ENCODE results near the gene INPP5A. TPM values are rescaled to one million over a fixed set of nuclear protein-coding genes. Genes with fewer than 3 reads are reported as not detected.

Gene INPP5A
- total RNA-seq, 1 donor from 2014 or later, result 29.5 TPM

DNA sequence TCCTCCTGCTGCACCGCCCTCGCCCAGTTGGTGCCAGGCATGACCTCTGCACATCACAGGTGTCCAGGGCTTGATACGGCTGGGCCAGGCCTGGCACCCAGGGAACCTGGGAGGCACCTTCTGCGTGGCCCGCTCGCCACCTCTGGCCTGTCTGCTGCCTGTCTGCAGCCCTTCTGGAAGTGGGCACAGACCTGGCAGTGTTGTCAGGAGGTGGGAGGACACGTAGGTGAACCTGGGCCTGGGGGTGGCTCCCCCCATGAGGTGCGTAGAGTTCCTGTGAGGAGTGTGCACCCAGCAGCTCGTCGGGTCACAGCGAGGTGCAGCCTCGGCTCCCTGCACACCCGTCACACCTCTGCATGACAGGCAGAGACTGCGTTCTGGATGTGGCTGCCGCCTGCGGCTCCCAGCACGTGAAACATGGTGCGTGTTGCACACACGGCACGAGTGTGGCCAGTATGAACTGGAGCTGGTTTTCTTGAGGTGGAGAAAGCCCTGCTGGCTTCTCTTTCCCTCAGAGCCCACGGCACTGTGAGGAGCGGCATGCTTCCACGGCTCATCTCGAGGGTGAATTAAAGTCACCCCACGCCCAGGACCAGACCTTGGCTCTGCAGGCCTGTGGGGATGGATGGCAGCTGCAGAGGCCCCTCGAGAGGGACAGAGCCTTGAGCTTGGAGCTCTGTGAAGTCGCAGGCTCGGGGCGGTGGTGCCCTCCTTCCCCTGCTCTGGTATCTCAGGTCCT lies 24.8 kb downstream of the INPP5A start:
- DNase-seq (ENCODE audit: low read depth), result no peak
- no peak for FAIRE-seq

DNA sequence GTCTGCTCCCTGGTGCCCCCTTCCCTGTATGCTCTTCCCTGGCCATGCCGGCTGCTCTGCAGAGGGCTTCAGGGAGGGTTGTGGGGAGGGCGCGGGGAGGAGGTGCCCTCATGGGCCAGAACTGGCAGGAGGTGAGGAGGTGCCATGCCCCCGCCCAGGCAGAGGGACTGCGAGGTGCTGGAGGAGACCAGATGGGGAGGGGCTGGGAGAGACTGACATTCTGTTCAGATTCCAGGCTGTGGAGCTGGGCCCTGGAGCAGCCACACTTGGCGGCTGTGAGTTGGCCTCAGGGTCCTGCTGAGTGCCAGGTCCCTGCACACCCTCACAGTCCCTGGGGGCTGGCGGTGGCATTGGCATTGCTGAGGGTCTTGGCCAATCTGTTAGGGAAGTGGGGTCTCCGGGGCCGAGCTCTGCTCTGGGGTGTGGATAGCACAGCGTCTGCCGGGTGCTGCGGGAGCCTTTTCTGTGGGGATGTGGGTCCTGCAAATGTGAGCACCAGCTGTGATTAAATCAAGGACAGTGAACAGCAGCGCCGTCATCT lies 25.4 kb downstream of the INPP5A start:
- no peak for FAIRE-seq
- Histone ChIP-seq H3K4me3 (ENCODE audit: low read depth, low read length) (no peak overlapping the region), H3K27me3 (ENCODE audit: control insufficient read depth, insufficient read depth, low read length) (no peaks in the 10 kb centered on the region), H3K36me3 (ENCODE audit: control insufficient read depth, insufficient read depth, low read length) (no peaks in the 10 kb centered on the region)
- DNase-seq (ENCODE audit: low read depth), result no peak
- TF ChIP-seq, protein P1, sequence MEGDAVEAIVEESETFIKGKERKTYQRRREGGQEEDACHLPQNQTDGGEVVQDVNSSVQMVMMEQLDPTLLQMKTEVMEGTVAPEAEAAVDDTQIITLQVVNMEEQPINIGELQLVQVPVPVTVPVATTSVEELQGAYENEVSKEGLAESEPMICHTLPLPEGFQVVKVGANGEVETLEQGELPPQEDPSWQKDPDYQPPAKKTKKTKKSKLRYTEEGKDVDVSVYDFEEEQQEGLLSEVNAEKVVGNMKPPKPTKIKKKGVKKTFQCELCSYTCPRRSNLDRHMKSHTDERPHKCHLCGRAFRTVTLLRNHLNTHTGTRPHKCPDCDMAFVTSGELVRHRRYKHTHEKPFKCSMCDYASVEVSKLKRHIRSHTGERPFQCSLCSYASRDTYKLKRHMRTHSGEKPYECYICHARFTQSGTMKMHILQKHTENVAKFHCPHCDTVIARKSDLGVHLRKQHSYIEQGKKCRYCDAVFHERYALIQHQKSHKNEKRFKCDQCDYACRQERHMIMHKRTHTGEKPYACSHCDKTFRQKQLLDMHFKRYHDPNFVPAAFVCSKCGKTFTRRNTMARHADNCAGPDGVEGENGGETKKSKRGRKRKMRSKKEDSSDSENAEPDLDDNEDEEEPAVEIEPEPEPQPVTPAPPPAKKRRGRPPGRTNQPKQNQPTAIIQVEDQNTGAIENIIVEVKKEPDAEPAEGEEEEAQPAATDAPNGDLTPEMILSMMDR (IDR thresholded peaks at IDR 0.05; ENCODE audit: insufficient read depth, low read length, severe bottlenecking), result no peak

More for the DNA sequence above, 24.8 kb downstream of the INPP5A start:
- Histone ChIP-seq H3K36me3 (ENCODE audit: control insufficient read depth, insufficient read depth, low read length) (no peaks in the 10 kb centered on the region), H3K27me3 (ENCODE audit: control insufficient read depth, insufficient read depth, low read length) (no peaks in the 10 kb centered on the region), H3K4me3 (ENCODE audit: low read depth, low read length) (no peak overlapping the region)
- TF ChIP-seq, protein P1 (IDR thresholded peaks at IDR 0.05; ENCODE audit: insufficient read depth, low read length, severe bottlenecking), result no peak

DNA sequence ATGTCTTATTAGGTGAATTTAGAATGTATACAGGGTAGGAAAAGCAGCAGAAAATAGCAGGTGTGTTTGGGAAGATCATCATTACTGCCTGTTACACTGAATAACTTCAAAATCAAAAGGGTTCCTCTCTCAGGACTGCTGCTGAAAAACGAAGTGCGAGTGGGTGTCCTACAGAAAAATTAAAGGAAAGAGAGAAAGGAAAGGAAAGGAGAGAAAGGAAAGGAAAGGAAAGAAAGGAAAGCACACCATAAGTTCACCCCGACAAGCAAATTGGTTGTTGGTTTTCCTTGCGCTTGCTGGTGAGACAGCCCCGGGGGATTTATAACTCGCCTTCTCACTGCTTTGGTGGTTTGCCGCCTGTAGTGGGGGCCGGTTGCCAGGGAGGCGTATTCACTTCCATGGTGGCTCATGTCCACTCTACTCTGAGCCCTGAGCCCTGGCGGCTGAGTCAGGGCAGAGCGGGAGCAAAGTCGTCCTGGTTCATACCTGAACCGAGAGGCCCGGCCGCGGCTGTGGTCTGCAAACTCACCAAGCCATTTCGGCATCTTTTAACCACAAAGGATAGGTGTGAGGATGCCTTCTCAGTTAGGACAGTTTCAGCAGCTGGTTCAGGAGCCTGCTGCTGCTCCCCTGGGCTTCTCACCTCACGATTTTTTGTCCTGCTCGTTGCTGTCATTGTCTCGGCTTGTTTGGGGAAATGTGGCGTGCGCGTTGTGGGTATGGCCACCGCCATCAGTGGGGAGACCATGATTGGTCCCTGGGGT lies 26.1 kb downstream of the INPP5A start:
- DNase-seq (ENCODE audit: low read depth) (no peak), FAIRE-seq (no peak)
- TF ChIP-seq, protein P1 (IDR thresholded peaks at IDR 0.05; ENCODE audit: insufficient read depth, low read length, severe bottlenecking), result no peak
- H3K27me3 ChIP-seq (ENCODE audit: control insufficient read depth, insufficient read depth, low read length), result no peaks in the 10 kb centered on the region
- no peak overlapping the region for H3K4me3 ChIP-seq (ENCODE audit: low read depth, low read length)
- H3K36me3 ChIP-seq (ENCODE audit: control insufficient read depth, insufficient read depth, low read length), result no peaks in the 10 kb centered on the region

DNA sequence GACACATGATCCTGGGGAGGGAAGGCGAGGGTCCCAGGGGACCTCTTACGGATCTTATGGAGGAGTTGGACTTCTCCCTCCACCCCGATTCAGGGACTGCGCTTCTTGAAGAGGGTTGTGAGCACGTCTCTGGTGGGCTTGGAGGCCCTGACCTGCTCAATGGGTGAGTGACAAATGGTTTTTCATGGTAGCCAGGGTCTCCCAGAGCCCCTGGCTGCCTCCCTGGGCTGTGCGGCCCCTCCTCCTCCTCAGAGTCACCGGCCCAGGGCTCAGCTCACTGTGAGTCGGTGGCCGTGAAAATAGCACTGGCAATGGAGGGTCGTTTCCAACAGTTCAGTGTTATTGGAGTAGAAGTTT lies 26.6 kb downstream of the INPP5A start:
- H3K36me3 ChIP-seq (ENCODE audit: control insufficient read depth, insufficient read depth, low read length), result no peaks in the 10 kb centered on the region
- DNase-seq (ENCODE audit: low read depth) (no peak), FAIRE-seq (no peak)
- TF ChIP-seq, protein P1 (IDR thresholded peaks at IDR 0.05; ENCODE audit: insufficient read depth, low read length, severe bottlenecking), result no peak
- no peak overlapping the region for H3K4me3 ChIP-seq (ENCODE audit: low read depth, low read length)
- H3K27me3 ChIP-seq (ENCODE audit: control insufficient read depth, insufficient read depth, low read length), result no peaks in the 10 kb centered on the region

DNA sequence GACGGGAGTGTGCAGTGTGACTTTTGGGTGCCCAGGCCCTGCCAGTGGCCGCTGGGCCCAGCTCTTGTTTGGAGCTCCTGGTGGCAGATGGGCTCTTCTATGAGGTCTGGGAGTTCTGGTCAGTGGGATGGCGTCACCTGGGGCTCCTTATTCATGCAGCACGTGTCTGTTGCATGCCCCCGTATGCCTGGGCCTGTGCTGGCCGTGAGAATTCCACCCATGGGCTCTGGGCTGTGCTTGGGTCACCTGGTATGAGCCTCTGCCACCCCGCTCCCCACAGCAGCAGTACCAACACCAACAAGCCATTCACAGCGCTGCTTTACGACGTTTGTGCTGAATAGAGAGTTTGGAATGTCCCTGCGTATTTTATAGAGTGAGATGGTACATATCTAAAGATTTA lies 27.1 kb downstream of the INPP5A start:
- TF ChIP-seq, protein P1 (IDR thresholded peaks at IDR 0.05; ENCODE audit: insufficient read depth, low read length, severe bottlenecking), result no peak
- no peaks in the 10 kb centered on the region for H3K36me3 ChIP-seq (ENCODE audit: control insufficient read depth, insufficient read depth, low read length)
- no peaks in the 10 kb centered on the region for H3K27me3 ChIP-seq (ENCODE audit: control insufficient read depth, insufficient read depth, low read length)
- DNase-seq (ENCODE audit: low read depth), result no peak
- H3K4me3 ChIP-seq (ENCODE audit: low read depth, low read length), result no peak overlapping the region
- no peak for FAIRE-seq

Measured in bronchial epithelial cell (primary cell).